ENCODE results near the gene GSTM5.
"Not testable (repeated sequence)": the region's sequence is repeated elsewhere in the genome, so short reads cannot be mapped to it uniquely, and the experiment has no call there.

GSTM5 gene

GRCh38 chr1:109697861-109698260 is 14.2 kb upstream of the GSTM5 start:
- not testable (repeated sequence) for DNase-seq

GRCh38 chr1:109702940-109703339 is 9.1 kb upstream of the GSTM5 start:
- DNase-seq = not testable (repeated sequence)

GRCh38 chr1:109704173-109704572 is 7.9 kb upstream of the GSTM5 start:
- DNase-seq = no peak

DNA sequence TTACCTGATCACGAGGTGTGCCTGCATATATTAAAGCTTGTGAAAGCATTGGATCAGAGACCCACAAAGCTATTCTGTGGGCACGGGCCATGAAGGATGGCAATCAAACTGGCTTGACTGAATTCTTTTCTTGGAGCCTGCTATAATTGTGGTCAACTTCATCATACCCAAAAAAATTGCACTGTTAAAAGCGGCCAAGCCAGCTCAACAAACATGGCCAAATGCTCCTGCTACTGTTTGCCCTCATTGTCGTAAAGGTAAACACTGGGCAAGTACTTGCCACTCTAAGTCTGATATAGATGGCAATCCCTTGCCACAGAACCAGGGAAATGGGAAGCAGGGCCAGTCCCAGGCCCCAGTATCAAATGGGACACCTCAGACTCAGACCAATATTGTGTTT is 6.6 kb upstream of the GSTM5 start:
- no peak for DNase-seq

DNA sequence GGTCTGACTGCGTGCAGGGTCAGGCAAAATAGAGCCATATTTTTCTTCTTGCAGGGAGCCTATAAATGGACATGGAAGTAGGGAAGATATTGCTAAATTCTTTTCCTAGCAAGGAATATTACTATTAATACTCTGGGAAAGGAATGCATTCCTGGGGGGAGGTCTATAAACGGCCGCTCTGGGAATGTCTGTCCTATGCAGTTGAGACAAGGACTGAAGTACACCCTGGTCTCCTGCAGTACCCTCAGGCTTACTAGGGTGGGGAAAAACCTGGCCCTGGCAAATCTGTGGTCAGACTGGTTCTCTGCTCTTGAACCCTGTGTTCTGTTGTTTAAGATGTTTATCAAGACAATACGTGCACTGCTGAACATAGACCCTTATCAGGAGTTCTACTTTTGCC is 3.1 kb upstream of the GSTM5 start:
- DNase-seq = not testable (repeated sequence)

DNA sequence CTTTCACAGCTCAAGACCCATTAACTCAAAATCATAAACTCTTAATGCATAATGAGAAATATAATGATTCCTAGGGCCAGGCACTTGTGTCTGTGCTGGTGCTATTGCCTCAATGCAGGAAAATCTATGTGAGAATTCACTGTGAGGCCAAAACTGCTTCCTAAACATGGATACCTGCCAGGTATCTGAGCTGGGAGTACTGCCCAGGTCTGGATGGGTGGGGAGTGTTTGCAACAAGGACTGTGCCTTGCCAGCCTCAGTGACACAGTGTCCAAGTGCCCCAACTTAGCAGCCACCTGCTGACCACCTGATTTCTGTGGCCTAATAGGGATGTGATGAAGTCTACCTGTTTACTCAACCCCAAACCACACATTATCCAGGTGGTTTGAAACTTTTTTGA is 2.2 kb upstream of the GSTM5 start:
- not testable (repeated sequence) for DNase-seq

- DNase-seq = no peak
Observed at GRCh38 chr1:109712321-109712864, 342 bp downstream of the GSTM5 start.

DNA sequence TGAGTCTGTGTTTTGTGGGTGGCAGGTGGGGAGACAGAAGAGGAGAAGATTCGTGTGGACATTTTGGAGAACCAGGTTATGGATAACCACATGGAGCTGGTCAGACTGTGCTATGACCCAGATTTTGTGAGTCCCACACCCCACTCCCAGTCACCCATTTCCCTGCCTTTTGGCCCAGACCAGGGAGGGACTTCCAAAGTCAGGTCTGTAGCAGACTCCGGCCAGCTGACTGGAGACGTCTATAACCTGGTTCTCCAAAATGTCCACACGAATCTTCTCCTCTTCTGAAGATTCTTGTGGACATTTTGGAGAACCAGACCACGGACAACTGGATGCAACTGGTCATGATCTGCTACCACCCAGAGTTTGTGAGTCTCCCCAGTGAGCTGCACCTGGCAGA is 1.6 kb downstream of the GSTM5 start:
- no peak for DNase-seq

GRCh38 chr1:109714661-109715372 is 2.8 kb downstream of the GSTM5 start:
- no peak for DNase-seq

GRCh38 chr1:109716121-109716520 is 4.1 kb downstream of the GSTM5 start:
- no peak for DNase-seq

GRCh38 chr1:109716570-109717090 is 4.6 kb downstream of the GSTM5 start:
- DNase-seq = no peak

DNA sequence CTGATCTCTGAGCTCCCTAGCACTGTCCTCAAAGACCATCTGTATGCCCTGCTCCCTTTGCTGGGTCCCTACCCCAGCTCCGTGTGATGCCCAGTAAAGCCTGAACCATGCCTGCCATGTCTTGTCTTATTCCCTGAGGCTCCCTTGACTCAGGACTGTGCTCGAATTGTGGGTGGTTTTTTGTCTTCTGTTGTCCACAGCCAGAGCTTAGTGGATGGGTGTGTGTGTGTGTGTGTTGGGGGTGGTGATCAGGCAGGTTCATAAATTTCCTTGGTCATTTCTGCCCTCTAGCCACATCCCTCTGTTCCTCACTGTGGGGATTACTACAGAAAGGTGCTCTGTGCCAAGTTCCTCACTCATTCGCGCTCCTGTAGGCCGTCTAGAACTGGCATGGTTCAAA is 5.7 kb downstream of the GSTM5 start:
- DNase-seq = no peak

DNA sequence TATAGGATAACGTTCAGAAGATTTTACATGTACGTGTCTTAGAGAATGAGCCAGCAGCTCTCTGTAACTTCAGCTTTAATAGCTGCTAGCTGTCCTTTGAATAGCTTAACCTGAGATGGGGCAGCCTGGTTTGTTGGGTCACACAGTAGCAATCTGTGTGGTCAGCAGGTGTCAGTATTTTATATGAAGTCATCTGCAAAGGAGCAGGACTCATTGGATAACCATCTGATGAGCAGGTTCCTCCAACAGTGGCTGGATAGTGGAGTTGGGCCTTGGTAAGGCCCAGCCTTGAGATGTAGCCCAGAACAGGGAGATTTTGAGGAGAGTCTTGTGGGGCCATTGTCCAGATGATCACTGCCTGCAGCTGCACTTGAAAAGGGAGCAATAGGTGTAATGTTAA is 6.4 kb downstream of the GSTM5 start:
- no peak for DNase-seq

DNA sequence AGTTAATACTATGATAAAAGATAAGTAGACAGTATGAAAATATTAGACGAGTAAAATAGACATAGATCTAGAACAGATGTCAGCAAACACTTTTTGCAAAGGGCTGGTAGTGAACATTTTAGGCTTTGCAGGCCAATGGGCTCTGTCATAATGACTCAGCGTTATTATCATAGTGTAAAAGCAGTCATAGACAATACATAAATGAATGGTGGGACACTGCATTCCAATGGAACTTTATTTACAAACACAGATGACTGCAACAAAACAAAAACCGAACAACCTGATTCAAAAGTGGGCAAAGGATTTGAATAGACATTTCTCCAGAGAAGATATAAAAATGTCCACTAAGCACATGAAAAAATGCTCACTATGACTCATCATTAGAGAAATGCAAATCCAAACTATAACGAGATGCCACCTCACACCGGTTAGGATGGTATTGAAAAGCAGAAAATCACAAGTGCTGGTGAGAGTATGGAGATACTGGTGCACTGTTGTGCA is 7.3 kb downstream of the GSTM5 start:
- DNase-seq = no peak

DNA sequence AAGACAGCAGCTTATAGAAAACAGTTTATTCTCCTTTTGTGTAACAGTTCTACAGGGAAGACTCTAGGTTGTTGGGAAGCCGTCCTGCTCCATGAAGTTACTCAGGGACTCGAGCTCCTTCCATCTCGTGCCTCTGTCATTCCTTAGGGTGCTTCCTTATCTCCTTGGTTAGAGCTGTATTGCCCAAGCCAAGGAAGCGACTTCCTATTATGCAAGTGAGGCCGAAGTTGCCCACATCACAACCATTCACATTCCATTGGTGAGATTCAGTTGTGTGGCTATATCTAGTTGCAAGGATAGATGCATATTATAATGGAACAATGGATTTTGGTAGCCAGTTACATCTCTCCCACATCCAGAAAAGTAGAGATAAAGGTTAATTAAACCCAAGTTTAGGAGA is 9.0 kb downstream of the GSTM5 start:
- DNase-seq = no peak

DNA sequence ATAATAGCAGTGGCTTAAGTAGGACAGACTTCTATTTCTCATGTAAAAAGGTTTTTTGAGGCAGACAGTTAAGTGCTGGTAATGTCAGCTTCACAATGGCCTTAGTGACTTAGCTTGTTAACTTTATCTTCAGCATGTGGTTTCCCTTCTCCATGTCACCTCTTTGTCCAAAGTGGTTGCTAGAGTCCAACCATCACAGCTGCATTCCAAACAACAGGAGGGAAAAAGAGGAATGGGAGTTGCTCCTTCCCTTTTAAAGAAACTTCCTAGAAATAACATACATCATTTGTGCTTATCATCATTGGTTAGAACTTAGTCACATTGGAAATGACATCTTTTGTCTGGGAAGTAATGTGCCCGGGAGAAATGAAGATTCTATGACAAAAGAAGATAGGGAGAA is 9.9 kb downstream of the GSTM5 start:
- DNase-seq = no peak

- no peak for DNase-seq
Observed at GRCh38 chr1:109722908-109723691, 11.0 kb downstream of the GSTM5 start.

DNA sequence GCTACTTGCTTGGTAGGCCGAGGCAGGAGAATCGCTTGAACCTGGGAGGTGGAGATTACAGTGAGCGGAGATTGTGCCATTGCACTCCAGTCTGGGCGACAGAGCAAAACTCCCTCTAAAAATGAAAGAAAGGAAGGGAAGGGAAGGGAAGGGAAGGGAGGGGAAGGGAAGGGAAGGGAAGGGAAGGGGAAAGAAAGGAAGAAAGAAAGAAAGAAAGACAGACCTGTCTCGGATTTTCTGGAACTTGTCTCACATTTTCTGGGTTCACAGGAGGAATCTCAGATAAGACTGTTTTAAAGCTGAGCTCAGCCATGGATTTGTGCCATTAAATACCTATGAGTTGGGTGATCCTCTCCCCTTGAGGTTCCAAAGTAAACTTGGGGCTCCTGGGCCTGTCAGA is 12.9 kb downstream of the GSTM5 start:
- no peak for DNase-seq

DNA sequence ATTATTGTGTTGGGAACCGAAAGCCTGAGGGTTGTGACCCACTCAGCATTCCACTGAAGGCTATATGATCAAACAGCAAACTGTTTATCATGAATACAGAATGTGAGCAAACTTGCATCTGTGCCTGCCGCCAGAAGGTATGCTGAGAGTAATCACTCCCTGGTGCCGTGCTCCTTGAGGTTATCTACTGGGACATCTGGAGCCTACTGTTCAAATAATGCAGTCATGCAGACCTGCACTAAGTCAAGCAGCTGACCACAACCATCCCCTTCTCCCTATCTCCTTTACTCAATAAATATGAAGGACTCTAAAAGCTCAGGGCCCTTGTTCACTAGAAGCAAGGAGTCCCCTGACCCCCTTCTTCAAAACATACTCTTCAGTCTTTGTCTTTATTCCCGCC is 13.5 kb downstream of the GSTM5 start:
- no peak for DNase-seq

GRCh38 chr1:109726007-109726406 is 14.0 kb downstream of the GSTM5 start:
- DNase-seq = no peak

- no peak for DNase-seq
Observed at GRCh38 chr1:109726728-109727373, 14.8 kb downstream of the GSTM5 start.

DNA sequence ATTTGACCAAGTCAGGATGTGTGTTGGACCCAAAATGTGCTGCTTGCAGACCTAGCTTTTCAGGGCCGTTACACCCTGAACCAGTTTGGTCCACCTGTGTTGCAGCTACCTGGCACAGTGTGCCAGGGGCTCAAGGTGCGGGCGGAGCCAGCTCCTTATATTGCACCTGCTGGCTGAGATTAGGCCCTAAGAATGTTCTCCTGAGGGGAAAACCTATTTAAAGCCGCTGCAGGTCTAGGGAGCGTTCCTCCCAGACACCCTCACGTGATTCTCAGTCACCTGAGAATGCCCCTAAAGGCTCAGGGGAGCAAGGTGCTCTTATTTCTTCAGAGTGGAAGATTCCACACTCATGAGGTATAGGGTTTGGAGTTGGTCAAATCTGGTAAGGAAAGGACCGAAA is 16.8 kb downstream of the GSTM5 start:
- no peak for DNase-seq

- DNase-seq = no peak
Observed at GRCh38 chr1:109730666-109731065, 18.6 kb downstream of the GSTM5 start.
